GM12874 (cell line): ENCODE results near the gene MRPL33.

ENCODE experiments used
- TF ChIP-seq, protein P1 (sequence below): IDR thresholded peaks from 2 replicates; pipeline ENCODE4 v1.5.1; 2011; ENCODE audit warnings: low read depth, mild to moderate bottlenecking, control low read depth, low read length, moderate library complexity; ENCODE audit not compliant: insufficient read depth

The MRPL33 gene

DNA sequence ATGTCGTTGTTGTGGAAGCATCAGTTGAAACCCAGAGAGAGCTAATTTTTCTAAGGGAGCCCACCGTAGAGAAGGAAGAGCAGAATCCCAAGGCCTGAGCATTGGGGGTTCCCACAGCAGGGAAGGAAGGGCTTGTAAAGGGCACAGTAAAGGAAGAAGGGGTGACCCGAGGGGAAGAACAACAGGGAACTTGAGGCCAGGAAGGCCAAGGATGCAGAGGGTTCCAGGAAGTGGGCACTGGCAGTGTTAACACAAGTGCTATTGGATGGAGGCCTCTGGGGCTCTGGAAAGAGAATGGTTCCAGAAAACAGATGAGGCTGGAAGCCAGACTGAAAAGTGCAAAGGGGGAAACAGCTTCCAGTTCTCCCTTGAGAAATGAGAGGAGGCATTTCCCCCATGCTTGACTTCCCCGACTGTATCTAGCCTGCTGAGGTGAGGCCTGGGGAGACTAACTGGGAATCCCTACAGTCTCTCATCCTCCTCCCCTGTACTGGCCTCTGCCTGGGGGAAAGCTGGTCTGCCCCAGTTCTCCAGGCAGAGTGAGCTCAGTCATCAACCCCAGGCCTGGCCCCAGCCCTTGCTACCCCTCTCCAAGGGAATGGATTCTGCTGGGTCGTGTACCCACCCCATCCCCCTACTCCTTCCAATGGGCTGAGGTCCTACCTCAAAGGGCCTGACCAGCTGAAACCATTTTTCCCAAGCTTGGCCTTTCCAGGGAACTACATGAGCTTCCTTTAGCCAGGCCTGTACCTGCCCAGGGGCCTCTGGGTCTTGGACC is 43.2 kb upstream of the MRPL33 start:
- TF ChIP-seq, protein P1, sequence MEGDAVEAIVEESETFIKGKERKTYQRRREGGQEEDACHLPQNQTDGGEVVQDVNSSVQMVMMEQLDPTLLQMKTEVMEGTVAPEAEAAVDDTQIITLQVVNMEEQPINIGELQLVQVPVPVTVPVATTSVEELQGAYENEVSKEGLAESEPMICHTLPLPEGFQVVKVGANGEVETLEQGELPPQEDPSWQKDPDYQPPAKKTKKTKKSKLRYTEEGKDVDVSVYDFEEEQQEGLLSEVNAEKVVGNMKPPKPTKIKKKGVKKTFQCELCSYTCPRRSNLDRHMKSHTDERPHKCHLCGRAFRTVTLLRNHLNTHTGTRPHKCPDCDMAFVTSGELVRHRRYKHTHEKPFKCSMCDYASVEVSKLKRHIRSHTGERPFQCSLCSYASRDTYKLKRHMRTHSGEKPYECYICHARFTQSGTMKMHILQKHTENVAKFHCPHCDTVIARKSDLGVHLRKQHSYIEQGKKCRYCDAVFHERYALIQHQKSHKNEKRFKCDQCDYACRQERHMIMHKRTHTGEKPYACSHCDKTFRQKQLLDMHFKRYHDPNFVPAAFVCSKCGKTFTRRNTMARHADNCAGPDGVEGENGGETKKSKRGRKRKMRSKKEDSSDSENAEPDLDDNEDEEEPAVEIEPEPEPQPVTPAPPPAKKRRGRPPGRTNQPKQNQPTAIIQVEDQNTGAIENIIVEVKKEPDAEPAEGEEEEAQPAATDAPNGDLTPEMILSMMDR = no peak

DNA sequence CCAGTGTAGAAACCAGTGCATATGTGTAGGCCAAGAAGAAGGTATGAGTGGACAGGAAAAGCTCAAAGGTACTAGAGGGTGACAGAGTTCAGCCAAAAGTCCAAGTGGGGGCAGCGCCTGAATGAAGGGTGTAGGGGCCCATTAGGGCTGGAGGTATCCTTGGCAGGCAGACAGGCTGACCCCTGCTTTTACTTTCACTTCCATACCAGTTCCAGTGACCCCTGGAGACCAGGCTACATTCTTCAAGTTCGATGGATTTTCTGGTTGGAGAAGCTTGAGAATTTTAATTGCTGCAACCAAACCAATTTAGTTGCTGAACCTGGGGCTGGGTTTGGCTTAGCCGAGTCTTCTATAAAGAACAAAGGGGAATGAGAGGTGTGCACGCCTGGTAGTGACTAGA is 42.3 kb upstream of the MRPL33 start:
- TF ChIP-seq, protein P1 = no peak

DNA sequence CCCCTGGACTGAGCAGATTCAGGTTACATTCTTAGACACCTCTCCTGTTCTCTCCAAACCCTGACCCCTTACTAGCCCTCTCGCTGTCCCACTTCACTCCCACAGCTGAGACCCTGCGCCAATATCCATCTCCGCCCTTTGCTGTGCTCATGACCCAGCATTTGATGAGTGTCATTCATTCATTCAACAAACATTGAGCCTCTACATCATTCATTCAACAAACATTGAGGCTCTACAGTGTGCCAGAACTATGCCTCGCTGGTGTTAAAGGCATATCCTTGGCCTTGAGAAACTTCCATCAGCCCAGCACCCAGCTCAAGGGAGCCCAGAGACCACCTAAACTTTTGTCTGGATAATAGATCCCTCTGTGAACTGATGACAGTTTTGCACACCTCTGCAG is 41.9 kb upstream of the MRPL33 start:
- TF ChIP-seq, protein P1 = no peak

DNA sequence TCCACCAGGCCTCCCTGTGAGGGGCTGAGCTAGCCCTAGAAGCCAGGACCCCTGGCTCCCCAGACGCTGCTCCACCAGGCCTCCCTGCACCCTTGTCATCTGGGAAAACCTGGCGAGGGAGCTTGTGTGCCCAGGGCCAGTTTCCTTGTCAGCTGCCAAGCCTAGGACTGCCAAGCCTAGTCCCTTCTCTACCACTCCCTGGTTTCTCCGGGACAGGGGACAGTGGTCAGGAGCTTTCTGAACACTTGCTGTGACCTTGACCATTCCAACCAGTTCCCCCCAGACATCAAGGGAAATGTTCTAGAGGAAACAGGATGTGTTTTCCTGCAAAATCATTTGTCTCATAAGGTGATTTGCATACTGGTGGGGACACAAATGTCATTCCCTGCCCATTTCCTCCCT is 41.3 kb upstream of the MRPL33 start:
- TF ChIP-seq, protein P1 = no peak

DNA sequence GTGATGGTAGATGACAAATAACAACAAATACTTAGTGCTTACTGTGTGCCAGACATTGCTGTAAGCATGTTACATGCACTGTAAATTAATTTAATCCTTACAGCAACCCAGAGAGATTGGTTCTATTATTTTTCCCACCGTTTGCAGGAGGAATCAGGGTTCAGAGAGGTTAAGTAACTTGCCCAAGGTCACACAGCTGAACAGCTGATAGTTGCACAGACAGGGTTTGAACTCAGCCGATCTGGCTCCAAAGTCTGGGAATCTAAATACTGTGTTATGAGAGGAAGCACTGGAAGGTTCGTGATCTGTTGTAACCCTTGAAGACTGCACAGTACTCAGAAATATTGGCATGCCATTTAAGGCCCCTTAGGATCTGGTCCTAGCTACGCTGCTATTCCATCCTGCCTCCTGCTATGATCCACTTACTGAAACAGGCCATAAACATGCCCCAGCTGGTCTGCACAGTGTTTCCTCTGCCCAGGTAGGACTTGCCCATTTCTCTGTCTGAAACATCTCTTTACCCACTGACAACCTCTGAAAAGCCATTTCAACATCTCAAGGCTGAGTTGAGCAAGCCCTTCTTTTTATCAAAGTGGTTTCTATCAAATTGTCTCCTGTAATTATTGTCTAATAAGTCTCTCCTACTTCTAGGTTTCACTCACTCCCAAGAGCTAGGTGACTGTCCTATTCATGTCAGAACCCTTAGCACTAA is 40.4 kb upstream of the MRPL33 start:
- TF ChIP-seq, protein P1 = no peak

DNA sequence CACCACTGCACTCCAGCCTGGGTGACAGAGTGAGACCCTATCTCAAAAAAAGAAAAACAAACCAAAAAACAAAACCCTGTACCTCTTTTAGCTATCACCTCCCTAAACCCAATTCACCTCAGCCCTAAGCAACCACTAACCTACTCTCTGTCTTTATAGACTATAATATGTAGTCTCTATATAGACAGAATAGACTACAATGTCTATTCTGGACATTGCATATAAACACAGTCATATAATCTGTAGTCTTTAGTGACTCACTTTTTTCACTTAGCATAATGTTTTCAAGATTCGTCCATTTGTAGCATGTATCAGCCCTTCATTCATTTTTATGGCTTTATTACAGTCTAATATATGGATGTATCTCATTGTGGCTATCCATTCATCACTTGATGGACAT is 37.2 kb upstream of the MRPL33 start:
- TF ChIP-seq, protein P1 = no peak

DNA sequence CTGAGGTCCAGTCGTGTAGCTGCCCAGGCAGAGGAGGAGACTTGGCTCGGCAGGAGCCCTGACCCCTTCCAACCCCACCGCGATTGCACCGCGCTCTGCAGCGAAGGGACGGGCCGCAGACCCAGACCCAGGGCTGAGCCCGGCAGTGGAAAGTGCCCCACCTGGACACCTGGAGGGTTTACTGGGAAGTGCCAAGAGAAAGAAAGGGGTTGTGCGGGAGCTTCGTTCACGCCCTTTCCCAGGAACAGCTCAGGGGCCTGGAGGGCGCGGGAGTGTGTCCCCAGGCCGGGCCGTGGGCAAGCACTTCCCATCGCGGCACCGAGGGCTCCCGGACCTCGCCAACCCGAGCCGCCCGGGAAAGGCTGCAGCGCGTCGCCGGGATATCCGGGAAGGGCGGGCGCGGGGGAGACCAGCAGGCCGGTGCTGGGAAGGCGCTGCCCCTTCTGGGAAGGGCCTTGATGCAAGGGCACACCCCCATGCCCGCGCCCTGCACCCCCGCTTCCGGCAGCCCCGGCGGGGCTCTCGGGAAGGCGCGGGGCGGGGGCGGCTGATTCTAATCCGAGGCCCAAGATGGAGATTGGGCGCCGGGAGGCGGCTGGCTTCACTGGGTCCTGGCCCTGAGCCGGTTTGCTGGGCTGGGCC is 36.1 kb upstream of the MRPL33 start:
- TF ChIP-seq, protein P1 = no peak
